ENCODE results near the gene ONECUT2. TPM values are rescaled to one million over a fixed set of nuclear protein-coding genes. Genes with fewer than 3 reads are reported as not detected.

ONECUT2 gene
- total and polyA plus RNA-seq, 9 of the 15 experiments (the other 6 are each of a cell fraction or from before 2014, with no cell fraction given): 0.27 to 2.5 (median 0.83) TPM

GRCh38 chr18:57434536-57435494, at the start of gene ONECUT2 (continued):
- TF ChIP-seq ZNF717 (CRISPR knock-in tag; IDR thresholded peaks at IDR 0.05) (no peak), POLR2G (IDR thresholded peaks at IDR 0.05; ENCODE audit: low read depth, low read length) (peak; percentile 71), ATF3 (IDR thresholded peaks at IDR 0.05) (no peak), ATF3 (CRISPR knock-in tag; conservative IDR thresholded peaks at IDR 0.05) (no peak), ZNF75A (CRISPR knock-in tag; IDR thresholded peaks at IDR 0.05) (no peak), RAD21 (CRISPR knock-in tag; conservative IDR thresholded peaks at IDR 0.05 in 1 of 2, IDR thresholded peaks at IDR 0.05 in 1 of 2) (no peak), CHD7 (IDR thresholded peaks at IDR 0.05; ENCODE audit: low read depth, low read length) (no peak), TOE1 (IDR thresholded peaks at IDR 0.05; ENCODE audit: borderline replicate concordance) (no peak), TOE1 (CRISPR knock-in tag; IDR thresholded peaks at IDR 0.05; ENCODE audit: borderline replicate concordance, low read depth) (no peak), TGIF2 (CRISPR knock-in tag; IDR thresholded peaks at IDR 0.05) (no peak), ELF1 (tag; IDR thresholded peaks at IDR 0.05) (no peak), SP2 (IDR thresholded peaks at IDR 0.05; ENCODE audit: extremely low read depth, low read depth, low read length, poor library complexity, severe bottlenecking) (peak; percentile 76), BDP1 (IDR thresholded peaks at IDR 0.05; ENCODE audit: insufficient read depth, insufficient read length) (no peak), TFAM (CRISPR knock-in tag; conservative IDR thresholded peaks at IDR 0.05) (no peak), ZNF263 (CRISPR knock-in tag; IDR thresholded peaks at IDR 0.05; ENCODE audit: borderline replicate concordance) (no peak)
